HepG2 (cell line): ENCODE data around the gene RNF213. TPM values are rescaled to one million over a fixed set of nuclear protein-coding genes. Genes with fewer than 3 reads are reported as not detected.

Experiments used
- AHR ChIP-seq: IDR thresholded peaks from 2 replicates; pipeline ENCODE4 v1.6.1; 2018; ENCODE audit warnings: missing genetic modification reagents, missing compliant biosample characterization
- DPF2 ChIP-seq: sonication (generic); formaldehyde crosslinking; IDR thresholded peaks from 2 replicates; pipeline ENCODE4 v1.4.0; 2020; ENCODE audit warnings: mild to moderate bottlenecking, low read depth, missing genetic modification reagents, borderline replicate concordance
- FOXC1 ChIP-seq: sonication (generic); formaldehyde crosslinking; IDR thresholded peaks from 2 replicates; pipeline ENCODE4 v1.8.0; 2022; ENCODE audit warnings: mild to moderate bottlenecking, missing genetic modification reagents, borderline replicate concordance
- KLF13 ChIP-seq: sonication (generic); formaldehyde crosslinking; IDR thresholded peaks from 2 replicates; pipeline ENCODE4 v1.4.0; 2020; ENCODE audit warnings: mild to moderate bottlenecking, missing genetic modification reagents
- LCORL ChIP-seq, 2 experiments: fragments of 450-650 bp in 1 of 2; sonication (generic) in 1 of 2; formaldehyde crosslinking in 1 of 2; IDR thresholded peaks; 2 replicates each; pipeline versions ENCODE4 v1.5.0 to v1.6.1; 2017 to 2020; ENCODE audit warnings: antibody characterized with exemption in 1 of 2, missing genetic modification reagents in 1 of 2
- MBNL3 ChIP-seq: fragments of 250-450 bp; sonication (Bioruptor Pico); conservative IDR thresholded peaks from 2 replicates; pipeline ENCODE4 v1.8.0; 2022; ENCODE audit warnings: mild to moderate bottlenecking, inconsistent platforms
- PHF20 ChIP-seq: sonication (generic); formaldehyde crosslinking; IDR thresholded peaks from 2 replicates; pipeline ENCODE4 v1.5.0; 2020; ENCODE audit warnings: mild to moderate bottlenecking, missing genetic modification reagents
- RXRA ChIP-seq: sonication (generic); formaldehyde crosslinking; IDR thresholded peaks from 2 replicates; pipeline ENCODE4 v1.5.1; 2020; ENCODE audit warnings: missing genetic modification reagents
- SMAD3 ChIP-seq: sonication (generic); formaldehyde crosslinking; IDR thresholded peaks from 2 replicates; pipeline ENCODE4 v1.4.0; 2020; ENCODE audit warnings: missing genetic modification reagents
- SOX13 ChIP-seq, 3 experiments: fragments of 450-650 bp in 1 of 3; sonication (generic) in 1 of 3; formaldehyde crosslinking in 1 of 3; IDR thresholded peaks in 2 of 3; conservative IDR thresholded peaks in 1 of 3; 2 replicates each; pipeline versions ENCODE4 v1.5.0 to v1.6.1; 2016 to 2020; ENCODE audit warnings: antibody characterized with exemption in 1 of 3, mild to moderate bottlenecking in 1 of 3, missing compliant biosample characterization in 1 of 3, missing genetic modification reagents in 1 of 3, moderate library complexity in 1 of 3
- ZNF224 ChIP-seq: sonication (generic); formaldehyde crosslinking; IDR thresholded peaks from 2 replicates; pipeline ENCODE4 v1.5.0; 2020; ENCODE audit warnings: mild to moderate bottlenecking, missing genetic modification reagents
- ZNF501 ChIP-seq: sonication (generic); formaldehyde crosslinking; IDR thresholded peaks from 2 replicates; pipeline ENCODE4 v1.5.1; 2020; ENCODE audit warnings: mild to moderate bottlenecking, moderate library complexity, missing genetic modification reagents
- ZNF510 ChIP-seq: sonication (generic); formaldehyde crosslinking; IDR thresholded peaks from 2 replicates; pipeline ENCODE4 v1.4.0; 2020; ENCODE audit warnings: low read depth, mild to moderate bottlenecking, missing genetic modification reagents
- polyA plus RNA-seq, 8 experiments: library from polyadenylated mRNA; depleted of rRNA in 3 of 8; stranded (reverse) in 7 of 8; unstranded in 1 of 8; fragments of >200 nt; fragmentation: Illumina TruSeq in 4 of 8; extraction: Trizol in 4 of 8; gene quantifications; 2 replicates each; pipeline versions ENCODE4 v1.2.1 to v1.2.3, GENCODE V29; 2011 to 2016; ENCODE audit warnings: low read depth in 4 of 8, missing spikeins in 1 of 8, mixed read lengths in 1 of 8; ENCODE audit not compliant: insufficient read depth in 1 of 8
- total RNA-seq, 5 experiments: library from RNA; depleted of rRNA; stranded (reverse); fragments of >200 nt; fragmentation: Illumina TruSeq; extraction: Trizol; gene quantifications; 2 replicates each; pipeline ENCODE4 v1.2.3, GENCODE V29; 2016; ENCODE audit warnings: low read depth in 1 of 5
- TF ChIP-seq, protein P1 (sequence below): sonication (generic); formaldehyde crosslinking; IDR thresholded peaks from 2 replicates; pipeline ENCODE4 v1.8.1; 2022; ENCODE audit warnings: mild to moderate bottlenecking, missing genetic modification reagents
- TF ChIP-seq, protein P2 (sequence below): sonication (generic); formaldehyde crosslinking; conservative IDR thresholded peaks from 2 replicates; pipeline ENCODE4 v1.8.0; 2022; ENCODE audit warnings: missing genetic modification reagents
- TF ChIP-seq, protein P3 (sequence below): conservative IDR thresholded peaks from 2 replicates; pipeline ENCODE4 v1.6.1; 2018; ENCODE audit warnings: missing genetic modification reagents
- TF ChIP-seq, protein P4 (sequence below): sonication (generic); formaldehyde crosslinking; IDR thresholded peaks from 2 replicates; pipeline ENCODE4 v1.4.0; 2020; ENCODE audit warnings: missing genetic modification reagents
- TF ChIP-seq, protein P5 (sequence below): sonication (generic); formaldehyde crosslinking; IDR thresholded peaks from 2 replicates; pipeline ENCODE4 v1.4.0; 2020; ENCODE audit warnings: mild to moderate bottlenecking, missing genetic modification reagents

RNF213 gene
- total and polyA plus RNA-seq, 2 of the 13 experiments (the other 11 are each of a cell fraction or from before 2014, with no cell fraction given) = 38.6 to 38.7 TPM

DNA sequence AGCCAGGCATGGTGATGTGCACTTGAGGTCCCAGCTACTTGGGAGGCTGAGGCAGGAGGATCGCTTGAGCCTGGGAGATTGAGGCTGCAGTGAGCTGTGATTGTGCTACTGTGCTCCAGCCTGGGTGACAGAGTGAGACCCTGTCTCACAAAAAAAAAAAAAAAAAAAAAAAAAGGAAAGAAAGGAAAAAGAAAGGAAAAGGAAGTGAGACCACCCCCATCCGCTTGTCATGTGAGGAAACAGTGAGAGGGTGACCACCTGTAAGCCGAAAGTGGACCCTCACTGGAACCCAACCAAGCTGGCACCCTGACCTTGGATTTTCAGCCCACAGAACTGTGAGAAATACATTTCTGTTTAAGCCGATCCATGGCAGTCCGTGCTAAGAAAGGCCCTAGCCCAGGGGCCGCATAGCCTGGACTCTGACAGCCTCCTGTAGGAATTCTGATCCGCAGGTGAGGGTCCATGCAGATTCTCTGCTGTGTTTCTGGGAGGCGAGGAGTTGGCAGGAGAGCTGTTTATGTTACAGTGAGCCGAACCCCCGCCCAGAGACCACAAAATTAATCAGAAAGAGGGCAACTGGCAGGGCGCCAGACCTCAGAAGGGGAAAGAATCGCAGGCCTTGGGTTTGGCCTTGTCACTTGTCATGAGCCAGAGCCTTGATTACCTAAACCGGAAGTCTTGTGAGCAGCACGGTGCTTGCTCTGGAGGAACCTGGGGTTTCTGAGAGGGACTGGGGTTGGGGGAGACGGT, 41.5 kb upstream of the RNF213 start (continued):
- TF ChIP-seq, protein P1, sequence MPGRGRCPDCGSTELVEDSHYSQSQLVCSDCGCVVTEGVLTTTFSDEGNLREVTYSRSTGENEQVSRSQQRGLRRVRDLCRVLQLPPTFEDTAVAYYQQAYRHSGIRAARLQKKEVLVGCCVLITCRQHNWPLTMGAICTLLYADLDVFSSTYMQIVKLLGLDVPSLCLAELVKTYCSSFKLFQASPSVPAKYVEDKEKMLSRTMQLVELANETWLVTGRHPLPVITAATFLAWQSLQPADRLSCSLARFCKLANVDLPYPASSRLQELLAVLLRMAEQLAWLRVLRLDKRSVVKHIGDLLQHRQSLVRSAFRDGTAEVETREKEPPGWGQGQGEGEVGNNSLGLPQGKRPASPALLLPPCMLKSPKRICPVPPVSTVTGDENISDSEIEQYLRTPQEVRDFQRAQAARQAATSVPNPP (CRISPR knock-in tag) = no peak
- TF ChIP-seq RXRA (CRISPR knock-in tag) = no peak
- peak; percentile 76; the same call in 1 of the 2 replicates for TF ChIP-seq LCORL (IDR thresholded peaks at IDR 0.05)
- no peak for TF ChIP-seq LCORL (CRISPR knock-in tag; IDR thresholded peaks at IDR 0.05)
- no peak for TF ChIP-seq MBNL3 (CRISPR knock-in tag)
- no peak; the same call in 1 of the 2 replicates for TF ChIP-seq SMAD3 (CRISPR knock-in tag)
- TF ChIP-seq, protein P2, sequence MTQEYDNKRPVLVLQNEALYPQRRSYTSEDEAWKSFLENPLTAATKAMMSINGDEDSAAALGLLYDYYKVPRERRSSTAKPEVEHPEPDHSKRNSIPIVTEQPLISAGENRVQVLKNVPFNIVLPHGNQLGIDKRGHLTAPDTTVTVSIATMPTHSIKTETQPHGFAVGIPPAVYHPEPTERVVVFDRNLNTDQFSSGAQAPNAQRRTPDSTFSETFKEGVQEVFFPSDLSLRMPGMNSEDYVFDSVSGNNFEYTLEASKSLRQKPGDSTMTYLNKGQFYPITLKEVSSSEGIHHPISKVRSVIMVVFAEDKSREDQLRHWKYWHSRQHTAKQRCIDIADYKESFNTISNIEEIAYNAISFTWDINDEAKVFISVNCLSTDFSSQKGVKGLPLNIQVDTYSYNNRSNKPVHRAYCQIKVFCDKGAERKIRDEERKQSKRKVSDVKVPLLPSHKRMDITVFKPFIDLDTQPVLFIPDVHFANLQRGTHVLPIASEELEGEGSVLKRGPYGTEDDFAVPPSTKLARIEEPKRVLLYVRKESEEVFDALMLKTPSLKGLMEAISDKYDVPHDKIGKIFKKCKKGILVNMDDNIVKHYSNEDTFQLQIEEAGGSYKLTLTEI (CRISPR knock-in tag) = no peak
- TF ChIP-seq AHR (CRISPR knock-in tag) = no peak
- no peak for TF ChIP-seq PHF20 (CRISPR knock-in tag)
- no peak for TF ChIP-seq DPF2 (CRISPR knock-in tag)
- TF ChIP-seq, protein P3, sequence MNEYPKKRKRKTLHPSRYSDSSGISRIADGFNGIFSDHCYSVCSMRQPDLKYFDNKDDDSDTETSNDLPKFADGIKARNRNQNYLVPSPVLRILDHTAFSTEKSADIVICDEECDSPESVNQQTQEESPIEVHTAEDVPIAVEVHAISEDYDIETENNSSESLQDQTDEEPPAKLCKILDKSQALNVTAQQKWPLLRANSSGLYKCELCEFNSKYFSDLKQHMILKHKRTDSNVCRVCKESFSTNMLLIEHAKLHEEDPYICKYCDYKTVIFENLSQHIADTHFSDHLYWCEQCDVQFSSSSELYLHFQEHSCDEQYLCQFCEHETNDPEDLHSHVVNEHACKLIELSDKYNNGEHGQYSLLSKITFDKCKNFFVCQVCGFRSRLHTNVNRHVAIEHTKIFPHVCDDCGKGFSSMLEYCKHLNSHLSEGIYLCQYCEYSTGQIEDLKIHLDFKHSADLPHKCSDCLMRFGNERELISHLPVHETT (CRISPR knock-in tag) = no peak
- TF ChIP-seq SOX13 (IDR thresholded peaks at IDR 0.05) = no peak
- TF ChIP-seq SOX13 (CRISPR knock-in tag; conservative IDR thresholded peaks at IDR 0.05 in 1 of 2, IDR thresholded peaks at IDR 0.05 in 1 of 2) = peak in 1 of 2 experiments; percentile 5; a peak in 1 of 4 replicates
- TF ChIP-seq, protein P4, sequence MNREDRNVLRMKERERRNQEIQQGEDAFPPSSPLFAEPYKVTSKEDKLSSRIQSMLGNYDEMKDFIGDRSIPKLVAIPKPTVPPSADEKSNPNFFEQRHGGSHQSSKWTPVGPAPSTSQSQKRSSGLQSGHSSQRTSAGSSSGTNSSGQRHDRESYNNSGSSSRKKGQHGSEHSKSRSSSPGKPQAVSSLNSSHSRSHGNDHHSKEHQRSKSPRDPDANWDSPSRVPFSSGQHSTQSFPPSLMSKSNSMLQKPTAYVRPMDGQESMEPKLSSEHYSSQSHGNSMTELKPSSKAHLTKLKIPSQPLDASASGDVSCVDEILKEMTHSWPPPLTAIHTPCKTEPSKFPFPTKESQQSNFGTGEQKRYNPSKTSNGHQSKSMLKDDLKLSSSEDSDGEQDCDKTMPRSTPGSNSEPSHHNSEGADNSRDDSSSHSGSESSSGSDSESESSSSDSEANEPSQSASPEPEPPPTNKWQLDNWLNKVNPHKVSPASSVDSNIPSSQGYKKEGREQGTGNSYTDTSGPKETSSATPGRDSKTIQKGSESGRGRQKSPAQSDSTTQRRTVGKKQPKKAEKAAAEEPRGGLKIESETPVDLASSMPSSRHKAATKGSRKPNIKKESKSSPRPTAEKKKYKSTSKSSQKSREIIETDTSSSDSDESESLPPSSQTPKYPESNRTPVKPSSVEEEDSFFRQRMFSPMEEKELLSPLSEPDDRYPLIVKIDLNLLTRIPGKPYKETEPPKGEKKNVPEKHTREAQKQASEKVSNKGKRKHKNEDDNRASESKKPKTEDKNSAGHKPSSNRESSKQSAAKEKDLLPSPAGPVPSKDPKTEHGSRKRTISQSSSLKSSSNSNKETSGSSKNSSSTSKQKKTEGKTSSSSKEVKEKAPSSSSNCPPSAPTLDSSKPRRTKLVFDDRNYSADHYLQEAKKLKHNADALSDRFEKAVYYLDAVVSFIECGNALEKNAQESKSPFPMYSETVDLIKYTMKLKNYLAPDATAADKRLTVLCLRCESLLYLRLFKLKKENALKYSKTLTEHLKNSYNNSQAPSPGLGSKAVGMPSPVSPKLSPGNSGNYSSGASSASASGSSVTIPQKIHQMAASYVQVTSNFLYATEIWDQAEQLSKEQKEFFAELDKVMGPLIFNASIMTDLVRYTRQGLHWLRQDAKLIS (CRISPR knock-in tag) = no peak
- TF ChIP-seq FOXC1 = 0 out of 2 replicates have a peak, but pooled peaks have one; percentile 5
- peak; percentile 17; the same call in 1 of the 2 replicates for TF ChIP-seq ZNF224
- peak; percentile 4; the same call in 1 of the 2 replicates for TF ChIP-seq ZNF501 (CRISPR knock-in tag)
- TF ChIP-seq KLF13 (CRISPR knock-in tag) = no peak
- TF ChIP-seq, protein P5, sequence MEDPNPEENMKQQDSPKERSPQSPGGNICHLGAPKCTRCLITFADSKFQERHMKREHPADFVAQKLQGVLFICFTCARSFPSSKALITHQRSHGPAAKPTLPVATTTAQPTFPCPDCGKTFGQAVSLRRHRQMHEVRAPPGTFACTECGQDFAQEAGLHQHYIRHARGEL (CRISPR knock-in tag) = no peak
- no peak for TF ChIP-seq ZNF510
